ENCODE data around the gene MAP3K9.

DNA sequence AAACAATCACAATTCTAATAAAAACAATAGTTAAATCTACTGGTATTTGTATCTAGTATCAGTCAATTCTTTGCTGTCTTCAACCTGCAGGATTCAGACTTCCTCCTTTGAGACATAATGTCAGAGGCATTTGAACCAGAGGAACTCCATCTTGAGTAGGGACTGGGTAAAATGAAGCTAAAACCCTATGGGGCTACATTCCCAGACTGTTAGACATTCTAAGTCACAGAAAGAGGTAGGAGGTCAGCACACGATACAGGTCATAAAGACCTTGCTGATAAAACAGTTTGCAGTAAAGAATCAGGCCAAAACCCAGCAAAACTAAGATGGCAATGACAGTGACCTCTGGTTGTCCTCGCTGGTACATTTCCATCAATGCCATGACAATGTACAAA is 48.2 kb upstream of the MAP3K9 start:
- TF ChIP-seq CTCF (IDR thresholded peaks at IDR 0.05; ENCODE audit: low read length) (no peak), EZH2 (optimal IDR thresholded peaks at IDR 0.05; ENCODE audit: low read depth, low read length) (no peak)
